GM19328 (cell line): ENCODE results near the gene PLSCR4.
"Not testable (repeated sequence)": the region's sequence is repeated elsewhere in the genome, so short reads cannot be mapped to it uniquely, and the experiment has no call there.

Source experiments
- ATAC-seq: cut with Tn5 transposase; IDR thresholded peaks from one replicate; pipeline ENCODE4 v1.9.1; 2021; ENCODE audit warnings: mild to moderate bottlenecking, moderate library complexity; ENCODE audit not compliant: unreplicated experiment

PLSCR4 gene, protein sequence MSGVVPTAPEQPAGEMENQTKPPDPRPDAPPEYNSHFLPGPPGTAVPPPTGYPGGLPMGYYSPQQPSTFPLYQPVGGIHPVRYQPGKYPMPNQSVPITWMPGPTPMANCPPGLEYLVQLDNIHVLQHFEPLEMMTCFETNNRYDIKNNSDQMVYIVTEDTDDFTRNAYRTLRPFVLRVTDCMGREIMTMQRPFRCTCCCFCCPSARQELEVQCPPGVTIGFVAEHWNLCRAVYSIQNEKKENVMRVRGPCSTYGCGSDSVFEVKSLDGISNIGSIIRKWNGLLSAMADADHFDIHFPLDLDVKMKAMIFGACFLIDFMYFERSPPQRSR

DNA sequence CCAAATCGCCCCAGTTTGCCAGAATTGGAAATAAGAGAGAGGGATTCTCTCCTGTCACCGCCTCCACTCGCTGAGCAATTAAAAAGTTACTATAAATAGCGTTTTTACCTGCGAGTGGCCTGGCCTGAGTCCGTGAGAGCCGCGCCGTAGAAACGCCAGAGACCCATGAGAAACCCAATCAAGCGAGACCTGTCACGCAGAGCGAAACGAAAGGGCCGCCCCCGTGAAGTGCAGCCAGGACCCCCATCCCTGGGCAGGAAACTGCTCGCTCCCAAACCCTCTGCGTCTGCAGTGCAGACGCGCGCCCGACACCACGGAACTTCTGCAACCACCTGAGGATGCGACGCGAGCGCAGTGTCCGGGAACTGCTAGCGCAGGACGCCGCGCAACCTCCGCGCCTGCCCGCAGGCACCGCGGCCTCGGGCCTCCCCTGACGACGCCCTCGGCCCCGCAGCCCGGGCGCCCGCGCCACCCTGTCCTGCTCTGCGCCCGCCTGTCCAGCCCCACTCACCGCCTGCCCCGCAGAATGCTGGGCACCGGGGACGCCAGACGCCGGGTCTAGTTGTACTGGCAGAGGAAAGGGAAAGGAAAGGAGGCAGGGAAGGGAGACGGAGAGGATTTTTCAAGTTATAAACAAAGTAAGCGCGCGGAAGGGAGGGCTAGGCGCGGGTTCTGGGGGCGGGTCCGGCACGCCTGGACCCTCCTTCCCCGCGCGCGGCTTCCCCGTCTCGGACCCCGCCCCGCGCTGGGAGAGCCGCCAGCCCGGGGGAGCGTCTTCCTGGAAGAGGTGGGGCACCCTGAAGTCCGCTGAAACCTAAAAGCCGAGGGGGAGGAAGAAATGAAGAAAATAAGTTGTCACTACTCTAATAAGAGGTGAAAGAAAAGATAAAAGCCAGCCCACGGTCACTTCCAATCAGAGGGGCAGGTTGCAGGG lies at the start of gene PLSCR4:
Gene PLSCR4 (minus strand): TSS at position 657 of the 934 bp plus-strand sequence. CDS start 29,034 bp downstream, outside the sequence.
- ATAC-seq, result no peak

GRCh38 chr3:146293401-146293800 lies 42.5 kb upstream of the PLSCR4 start:
- ATAC-seq, result not testable (repeated sequence)

DNA sequence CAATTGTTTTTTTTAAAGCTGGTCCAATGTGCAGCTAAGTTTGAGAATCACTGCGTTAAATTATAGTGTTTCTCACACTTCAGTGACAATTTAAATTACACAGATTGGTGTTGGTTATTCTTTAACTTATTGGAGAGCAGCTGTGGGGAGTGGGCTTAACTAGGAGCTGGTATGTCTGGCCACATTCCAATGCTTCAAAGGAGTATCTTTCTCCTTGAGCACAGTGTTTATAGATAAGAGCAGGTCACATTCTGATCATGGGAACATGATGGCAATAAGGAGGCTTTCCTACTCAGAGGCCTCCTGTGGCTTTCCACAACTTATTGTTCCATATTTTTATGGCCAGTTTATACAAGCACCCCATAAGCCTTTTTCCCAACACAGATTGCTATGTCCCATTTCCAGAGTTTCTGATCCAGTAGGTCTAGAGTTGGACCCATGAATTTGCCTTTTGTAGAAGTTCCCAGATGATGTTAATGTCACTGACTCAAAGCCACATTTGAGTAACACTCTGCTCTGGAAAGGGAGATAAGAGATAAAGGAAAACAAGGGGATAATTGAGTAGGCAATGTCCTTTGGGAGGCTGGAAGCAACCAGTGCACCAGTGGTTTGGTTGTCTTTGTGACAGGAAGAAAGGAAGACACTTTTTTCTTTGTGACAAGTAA lies 33.0 kb upstream of the PLSCR4 start:
- no peak for ATAC-seq

GRCh38 chr3:146280864-146281263 lies 30.0 kb upstream of the PLSCR4 start:
- ATAC-seq, result no peak

GRCh38 chr3:146279951-146280350 lies 29.0 kb upstream of the PLSCR4 start:
- no peak for ATAC-seq

GRCh38 chr3:146279013-146279412 lies 28.1 kb upstream of the PLSCR4 start:
- ATAC-seq, result no peak

DNA sequence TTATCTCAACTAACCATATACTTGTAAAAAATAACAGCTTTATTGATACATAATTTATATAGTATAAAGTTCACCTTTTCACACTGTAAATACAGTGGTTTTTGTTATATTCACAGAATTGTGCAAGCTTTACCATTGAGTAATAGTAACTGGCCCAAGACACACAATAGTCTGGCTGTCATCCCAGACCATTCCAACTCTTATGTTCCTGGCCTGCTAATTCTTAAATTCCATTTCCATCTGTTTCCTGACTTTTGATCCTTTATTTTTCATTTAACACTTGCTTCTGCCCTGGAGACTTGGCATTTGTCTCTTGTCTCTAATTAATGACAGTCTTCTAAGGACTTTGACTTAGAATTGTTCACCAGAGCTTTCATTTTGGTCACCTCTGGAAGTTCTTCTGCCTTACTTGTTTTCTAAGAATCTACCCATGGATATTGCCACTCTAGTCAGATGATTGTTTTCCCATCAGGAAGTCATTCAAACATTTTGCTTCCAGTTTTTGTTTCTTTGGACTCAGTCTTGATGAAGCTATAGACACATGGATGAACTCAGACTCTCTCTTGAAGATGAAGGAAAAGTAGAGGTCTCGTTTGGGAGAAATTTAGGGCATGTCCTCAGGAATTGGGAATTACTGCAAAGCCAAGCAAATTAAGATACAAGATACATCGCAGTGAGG lies 27.2 kb upstream of the PLSCR4 start:
- no peak for ATAC-seq

DNA sequence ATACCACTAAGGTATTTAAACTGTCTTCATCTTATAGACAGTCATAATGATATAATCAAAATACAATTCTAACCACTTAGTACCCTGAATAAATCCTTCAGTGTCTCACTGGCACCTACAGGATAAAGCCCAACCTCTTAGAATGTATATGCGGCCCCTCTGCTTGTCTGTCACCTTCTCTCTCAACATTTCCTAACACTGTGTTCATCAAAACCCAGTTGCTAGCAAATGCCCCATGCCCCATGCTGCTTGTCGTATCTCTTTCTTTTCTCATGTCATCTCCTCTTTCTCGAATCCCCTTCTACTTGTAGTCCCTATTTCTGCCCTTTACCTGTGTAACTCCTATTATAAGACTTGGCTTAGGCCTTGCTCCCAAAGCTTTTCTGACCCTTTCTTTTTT lies 24.6 kb upstream of the PLSCR4 start:
- ATAC-seq, result no peak

- no peak for ATAC-seq
Observed at GRCh38 chr3:146274833-146275232, 23.9 kb upstream of the PLSCR4 start.

GRCh38 chr3:146273721-146274407 lies 23.0 kb upstream of the PLSCR4 start:
- ATAC-seq, result no peak

DNA sequence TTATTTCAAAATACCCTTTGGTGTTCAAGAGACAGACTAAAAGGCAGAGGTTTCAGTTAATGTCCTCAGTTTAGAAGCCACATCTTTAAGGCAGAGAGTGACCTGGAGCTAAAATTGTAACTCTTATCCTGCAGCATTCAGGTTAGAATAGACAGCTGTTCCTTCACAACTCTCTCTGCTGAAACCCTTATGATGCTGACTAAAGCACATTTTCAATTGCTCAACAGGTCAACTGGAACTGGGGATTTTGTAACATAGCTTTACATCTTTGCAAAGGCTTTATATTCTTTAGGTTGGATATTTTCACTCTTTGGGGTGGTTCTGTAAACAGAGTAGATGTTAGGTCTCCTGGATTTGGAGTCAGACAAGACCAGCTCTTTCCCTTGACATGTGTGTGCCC lies 20.3 kb upstream of the PLSCR4 start:
- ATAC-seq, result no peak

DNA sequence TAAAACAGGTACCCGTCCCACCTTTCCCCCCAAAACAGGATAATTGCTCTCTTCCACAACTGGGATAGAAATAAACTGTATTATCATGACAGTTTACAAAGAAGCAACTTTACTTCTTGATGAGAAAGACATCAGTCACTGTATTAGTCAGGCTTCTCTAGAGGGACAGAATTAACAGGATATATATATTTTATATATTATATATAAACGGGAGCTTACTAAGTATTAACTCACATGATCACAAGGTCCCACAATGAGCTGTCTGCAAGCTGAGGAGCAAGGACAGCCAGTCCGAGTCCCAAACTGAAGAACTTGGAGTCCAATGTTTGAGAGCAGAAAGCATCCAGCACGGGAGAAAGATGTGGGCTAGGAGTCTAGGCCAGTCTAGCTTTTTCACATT lies 18.4 kb upstream of the PLSCR4 start:
- no peak for ATAC-seq

- ATAC-seq, result no peak
Observed at GRCh38 chr3:146268535-146269219, 17.8 kb upstream of the PLSCR4 start.

DNA sequence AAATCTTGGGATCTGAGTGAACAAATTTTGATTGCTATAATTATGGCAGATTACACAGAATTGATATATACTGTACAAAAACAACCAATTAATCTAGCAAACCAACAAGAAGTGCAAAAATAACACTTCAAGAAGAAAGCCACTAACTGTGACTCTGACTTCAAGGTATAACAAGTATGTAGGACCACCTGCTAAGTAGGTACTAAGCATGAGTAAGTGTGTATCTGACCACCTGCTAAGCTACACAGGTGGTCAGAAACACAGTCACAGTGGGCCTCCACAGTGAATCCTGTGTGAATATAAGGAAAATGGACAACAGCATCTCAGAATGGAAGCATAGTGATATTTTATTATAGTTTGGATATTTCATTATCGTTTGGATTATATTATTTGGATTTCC lies 14.8 kb upstream of the PLSCR4 start:
- no peak for ATAC-seq

DNA sequence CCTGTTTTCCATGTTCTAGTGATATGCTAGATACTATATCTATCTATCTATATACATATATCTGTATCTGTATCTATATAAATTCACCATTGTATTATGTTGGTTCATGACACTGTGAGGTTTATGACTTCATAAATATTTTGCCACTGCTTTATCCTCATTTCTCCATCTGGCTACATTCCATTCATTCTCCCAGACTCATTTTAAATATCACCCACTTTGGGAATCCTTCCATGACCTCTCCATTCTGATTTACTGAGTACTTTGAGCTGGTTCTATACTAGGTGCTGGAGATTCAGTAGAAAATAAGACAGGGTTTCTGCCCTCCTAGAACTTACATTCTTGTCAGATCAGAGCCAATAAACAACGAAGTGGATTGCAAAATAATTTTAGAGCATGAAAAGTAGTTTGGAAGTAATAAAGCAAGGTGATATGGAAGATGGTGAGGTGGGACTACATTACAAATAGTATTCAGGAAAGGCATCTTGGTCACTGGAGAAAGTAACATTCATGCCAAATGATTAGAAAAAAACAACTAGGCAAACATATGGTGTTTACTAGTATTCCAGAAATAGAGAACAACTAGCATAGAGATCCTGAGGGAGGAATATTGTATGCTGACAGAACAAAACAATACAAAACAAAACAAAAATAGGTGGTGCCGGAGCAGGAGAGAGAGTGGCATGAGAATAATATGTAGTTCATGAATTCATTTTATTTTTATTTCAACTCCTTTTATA lies 11.6 kb upstream of the PLSCR4 start:
- no peak for ATAC-seq

GRCh38 chr3:146259880-146260589 lies 9.1 kb upstream of the PLSCR4 start:
- no peak for ATAC-seq

- ATAC-seq, result no peak
Observed at GRCh38 chr3:146256851-146257486, 6.1 kb upstream of the PLSCR4 start.

DNA sequence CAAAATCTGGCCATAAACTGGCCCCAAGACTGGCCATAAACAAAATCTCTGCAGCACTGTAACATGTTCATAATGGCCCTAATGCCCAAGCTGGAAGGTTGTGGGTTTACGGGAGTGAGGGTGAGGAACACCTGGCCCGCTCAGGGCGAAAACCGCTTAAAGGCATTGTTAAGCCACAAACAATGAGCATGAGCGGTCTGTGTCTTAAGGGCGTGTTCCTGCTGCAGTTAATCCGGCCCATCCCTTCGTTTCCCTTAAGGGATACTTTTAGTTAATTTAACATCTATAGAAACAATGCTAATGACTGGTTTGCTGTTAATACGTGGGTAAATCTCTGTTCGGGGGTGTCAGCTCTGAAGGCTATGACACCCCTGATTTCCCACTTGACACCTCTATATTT lies 1.5 kb upstream of the PLSCR4 start:
- ATAC-seq, result not testable (repeated sequence)
